NCI-H2029 treated with DMSO at 0.1 percent for 48 hours (cell line): ENCODE results near the gene SSTR3.
"Not testable (repeated sequence)": the region's sequence is repeated elsewhere in the genome, so short reads cannot be mapped to it uniquely, and the experiment has no call there.

Experiments
- DNase-seq: peaks from one replicate; lab custom pipeline; 2025; lab: John Stamatoyannopoulos, UW

Gene SSTR3

DNA sequence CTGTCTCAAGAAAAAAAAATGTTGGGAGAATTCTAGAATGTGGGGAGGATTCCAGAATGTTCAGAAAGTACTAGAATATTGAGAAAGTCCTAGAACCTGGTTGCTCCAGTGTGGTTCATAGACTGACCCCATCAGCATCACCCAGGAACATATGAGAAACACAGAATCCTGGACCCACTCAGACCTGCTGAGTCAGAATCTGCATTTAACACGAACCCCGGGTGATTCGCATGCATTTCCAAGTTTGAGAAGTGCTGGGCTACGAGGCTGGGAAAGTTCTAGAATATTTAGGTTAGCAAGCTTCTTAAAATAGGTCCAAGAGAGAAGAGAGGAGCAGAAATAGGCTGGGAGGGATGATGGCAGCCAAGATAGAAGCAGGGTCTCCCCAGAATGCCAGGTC, 30.6 kb downstream of the SSTR3 start:
- DNase-seq: no peak

GRCh38 chr22:37180531-37181231, 31.6 kb downstream of the SSTR3 start:
- DNase-seq: no peak

DNA sequence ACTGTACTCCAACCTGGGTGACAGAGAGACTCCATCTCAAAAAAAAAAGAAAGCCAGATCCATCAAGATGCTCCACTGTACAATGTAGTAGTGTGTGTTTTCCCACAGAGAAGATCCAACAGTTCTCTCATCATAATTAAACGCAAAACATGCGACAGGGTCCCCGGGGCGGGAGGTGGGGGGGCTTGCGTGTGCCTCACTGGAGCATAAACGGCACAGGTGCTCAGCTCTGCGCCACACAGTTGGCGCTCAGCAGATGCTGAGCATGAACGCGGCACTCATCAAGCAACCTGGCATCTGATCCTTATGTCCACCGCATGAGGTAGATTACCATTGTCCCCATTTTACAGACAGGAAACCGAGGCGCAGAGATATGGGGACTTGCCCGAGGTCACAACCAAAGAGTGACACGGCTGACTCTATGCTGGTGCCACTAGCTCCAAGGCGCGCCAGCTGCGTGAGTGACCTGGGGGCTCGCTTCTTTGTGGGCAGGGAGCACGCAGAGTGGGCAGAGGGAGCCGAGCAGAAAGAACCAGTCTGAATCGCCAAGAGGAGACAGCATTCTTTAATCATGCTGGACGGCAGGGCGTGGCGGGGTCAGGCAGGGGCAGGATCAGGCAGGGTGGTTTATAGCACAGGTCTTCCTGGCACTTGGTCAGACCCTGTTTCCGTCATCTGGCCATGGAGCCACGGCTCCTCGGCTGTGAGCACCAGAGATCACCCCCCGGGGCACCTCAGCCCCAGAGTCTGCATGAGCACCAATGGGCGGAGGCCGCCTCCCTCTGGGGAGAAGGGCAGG, 32.5 kb downstream of the SSTR3 start:
- DNase-seq: no peak

DNA sequence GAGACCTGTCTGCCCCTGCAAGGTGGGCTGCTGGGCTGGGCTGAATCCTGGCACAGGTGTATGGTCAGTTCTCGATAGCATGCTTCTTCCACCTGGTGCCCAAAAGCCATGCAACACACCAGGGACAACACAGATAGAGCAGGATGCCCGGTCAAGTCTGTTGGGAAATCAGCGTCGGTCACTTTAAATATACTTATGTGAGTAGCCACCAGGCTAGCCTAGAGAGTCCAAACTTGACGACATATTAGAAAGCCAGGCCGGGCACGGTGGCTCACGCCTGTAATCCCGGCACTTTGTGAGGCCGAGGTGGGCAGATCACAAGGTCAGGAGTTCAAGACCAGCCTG, 33.2 kb downstream of the SSTR3 start:
- DNase-seq: no peak

DNA sequence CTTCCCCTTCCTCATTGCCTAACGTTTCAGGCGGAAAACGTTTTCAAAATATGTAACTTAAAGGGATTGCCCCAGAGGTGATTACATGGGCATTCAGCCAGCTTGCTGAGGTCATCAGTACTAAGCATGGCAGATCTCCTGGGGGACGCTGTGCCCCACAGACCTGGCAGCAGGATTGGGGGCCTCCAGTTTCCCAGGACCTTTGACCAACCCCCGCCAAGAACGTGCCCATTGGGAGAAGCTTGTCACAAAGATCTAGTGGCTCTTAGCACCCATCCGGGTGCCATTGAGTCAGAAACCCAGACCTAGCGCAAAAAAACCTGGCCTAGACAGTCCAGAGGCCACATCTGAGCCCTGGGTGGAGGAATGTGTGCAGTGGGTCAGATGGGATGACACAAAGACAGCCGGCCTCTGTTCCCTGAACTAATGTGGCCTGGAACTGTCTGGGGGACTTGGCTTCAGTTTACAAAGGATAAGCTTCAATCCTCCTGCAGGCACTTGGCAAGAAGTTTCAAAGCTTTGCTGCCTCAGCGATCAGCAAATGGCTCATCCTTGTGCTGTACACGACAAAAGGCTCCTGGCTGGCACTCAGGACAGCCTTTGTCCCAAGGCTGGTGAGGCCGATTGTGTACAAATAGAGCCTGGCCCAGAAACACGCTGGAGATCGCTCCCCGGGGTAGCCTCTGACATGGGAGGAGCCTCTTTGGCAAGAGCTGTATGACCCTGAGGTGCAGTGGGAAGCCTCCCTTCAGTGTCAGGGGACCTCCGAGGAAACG, 33.7 kb downstream of the SSTR3 start:
- DNase-seq: no peak

- no peak for DNase-seq
These were observed 34.5 kb downstream of the SSTR3 start for GRCh38 chr22:37177755-37178154.

- DNase-seq: no peak
These were observed 35.1 kb downstream of the SSTR3 start for GRCh38 chr22:37177221-37177620.

DNA sequence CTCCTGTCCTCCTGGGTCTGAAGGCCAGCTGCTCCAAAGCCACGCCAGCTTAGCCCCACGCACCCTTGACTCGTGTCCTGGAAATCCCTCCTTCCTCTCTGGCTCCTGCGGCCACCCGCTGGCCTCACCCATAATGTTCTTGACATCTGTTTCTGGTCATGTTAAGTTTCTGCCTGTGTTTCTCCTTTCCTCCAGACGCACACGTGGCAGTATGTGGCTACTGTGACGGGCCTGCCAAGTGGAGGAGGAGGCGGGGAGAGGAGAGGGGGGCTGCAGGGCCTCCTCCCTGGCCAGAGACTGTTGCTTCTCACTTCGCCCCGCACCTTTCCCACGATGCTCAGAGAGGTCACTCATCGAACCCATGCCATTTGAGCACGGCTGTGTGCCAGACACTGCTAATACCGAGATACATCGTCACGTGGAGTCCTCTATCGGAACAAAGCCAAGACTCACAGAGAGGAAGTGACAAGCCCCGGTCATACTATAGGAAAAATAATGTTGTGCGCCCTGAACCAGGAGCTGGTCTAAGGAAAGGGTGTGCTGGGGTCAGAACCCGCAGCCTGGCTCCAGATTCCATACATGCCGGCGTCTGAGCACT, 35.7 kb downstream of the SSTR3 start:
- DNase-seq: peak; percentile 7

DNA sequence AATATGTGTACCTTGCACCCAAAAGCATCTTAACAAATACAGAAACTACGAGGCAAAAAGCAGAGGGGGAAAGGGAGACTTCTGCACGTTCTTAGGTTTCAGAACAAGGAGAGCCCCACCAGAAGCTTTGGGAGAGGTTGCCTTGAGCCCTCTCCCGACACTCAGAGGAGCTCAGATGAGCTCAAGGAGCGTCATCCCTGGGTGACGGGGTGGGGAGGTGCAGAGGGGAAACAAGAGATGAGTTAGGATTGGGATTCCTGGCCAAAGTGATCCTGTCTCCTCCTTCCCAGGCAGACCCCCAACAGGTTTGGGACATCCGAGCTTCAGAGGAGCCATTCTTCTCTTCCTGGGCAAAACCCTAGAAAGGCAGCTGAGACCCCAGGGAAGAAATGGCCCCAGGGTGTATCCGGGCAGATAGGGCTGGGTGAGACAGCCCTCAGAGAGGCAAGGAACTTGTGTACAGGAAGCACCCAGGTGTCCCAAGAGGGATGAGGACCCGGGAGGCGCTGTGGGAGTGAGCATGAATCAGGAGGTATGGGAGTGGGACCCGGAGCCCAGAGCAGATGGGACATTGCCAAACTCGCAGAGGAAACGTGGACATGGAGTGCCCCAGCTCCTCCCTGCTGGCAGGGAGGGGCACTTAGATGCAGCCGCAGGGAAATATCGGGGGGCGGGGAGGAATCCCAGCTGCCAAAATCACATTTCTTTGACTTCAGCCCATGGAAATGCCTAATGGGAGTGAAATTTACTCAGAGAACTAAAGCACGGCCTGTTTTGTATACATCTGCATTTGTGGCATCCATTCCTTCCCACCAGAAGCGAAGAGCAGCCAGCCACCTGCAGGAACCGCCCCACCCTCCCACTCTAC, 36.6 kb downstream of the SSTR3 start:
- no peak for DNase-seq

DNA sequence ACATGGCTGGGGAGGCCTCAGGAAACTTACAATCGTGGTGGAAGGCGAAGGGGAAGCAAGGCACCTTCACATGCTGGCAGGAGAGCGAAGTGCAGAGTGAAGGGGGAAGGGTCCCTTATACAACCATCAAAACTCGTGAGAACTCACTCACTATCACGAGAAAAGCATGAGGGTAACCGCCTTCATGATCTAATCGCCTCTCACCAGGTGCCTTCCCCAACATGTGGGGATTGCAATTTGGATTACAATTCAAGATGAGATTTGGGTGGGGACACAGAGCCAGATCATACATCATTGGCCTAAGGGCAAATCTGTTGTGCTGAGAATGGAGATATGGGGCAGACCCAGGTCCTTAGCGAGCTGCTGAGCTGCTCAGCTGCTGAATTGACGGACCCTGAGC, 37.3 kb downstream of the SSTR3 start:
- DNase-seq: no peak

- DNase-seq: no peak
These were observed 38.6 kb downstream of the SSTR3 start for GRCh38 chr22:37173709-37174108.

DNA sequence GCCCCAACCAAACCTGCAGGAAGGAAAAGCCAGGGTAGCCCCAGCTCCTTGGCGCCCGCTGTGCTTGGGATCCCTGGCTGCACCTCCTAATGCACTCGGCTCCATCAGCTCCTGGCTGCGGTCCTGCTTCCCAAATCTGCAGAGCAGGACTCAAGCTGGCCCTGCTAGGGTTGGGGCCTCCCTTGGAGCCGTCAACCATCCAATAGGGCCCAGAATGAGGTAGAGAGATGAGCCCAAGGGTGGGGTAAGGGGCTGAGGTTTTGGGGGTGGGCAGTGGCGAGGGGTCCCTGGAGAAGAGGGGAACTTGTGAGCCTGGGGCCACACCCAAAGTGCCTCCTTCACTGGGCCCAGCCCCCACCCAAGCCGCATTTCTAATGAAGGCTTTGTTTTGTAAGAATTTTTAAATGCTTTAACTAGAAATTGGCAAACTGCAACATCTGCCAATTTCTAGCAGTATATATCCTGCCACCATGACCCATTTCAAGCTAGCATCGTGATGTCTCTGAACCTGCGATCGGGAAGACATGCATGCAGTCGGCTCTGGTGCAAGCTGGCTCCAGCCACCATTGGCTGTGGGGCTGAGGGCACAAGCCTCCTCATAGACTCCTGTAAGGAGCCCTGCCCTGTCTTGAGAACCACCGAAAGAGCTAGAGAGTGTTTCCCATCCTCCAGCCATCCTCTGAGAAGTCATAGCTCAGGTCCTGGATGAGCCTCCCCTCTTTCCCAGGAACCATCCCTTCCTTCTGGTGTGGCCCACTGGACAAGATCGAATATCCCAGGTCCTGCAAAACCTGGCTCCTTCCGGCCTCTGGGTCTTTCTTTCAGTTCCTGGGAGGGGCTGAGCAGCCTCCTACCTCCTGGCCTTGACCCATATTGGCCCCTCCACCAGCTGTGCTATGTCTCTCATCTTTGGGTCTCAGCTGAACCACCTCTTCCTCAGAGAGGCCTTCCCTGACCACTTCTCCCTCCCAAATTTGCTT, 39.7 kb downstream of the SSTR3 start:
- DNase-seq: no peak

DNA sequence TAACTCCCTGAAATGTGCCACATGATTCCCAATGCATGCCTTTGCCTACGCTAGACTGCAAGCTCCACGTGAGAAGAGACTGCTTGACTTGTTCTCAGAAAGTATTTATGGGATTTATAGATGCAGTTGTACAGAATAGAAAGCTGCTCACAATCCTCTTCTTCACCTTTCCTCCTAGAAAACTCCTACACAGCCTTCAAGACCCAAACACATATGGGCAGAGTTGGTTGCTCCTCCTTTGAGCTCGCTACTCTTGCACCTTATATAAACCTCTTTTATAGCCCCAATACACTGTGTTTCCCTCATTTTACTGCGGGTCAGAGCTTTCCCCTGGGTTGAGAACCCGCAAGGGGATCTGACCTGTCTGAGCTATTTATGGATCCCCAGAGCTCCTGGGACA, 40.6 kb downstream of the SSTR3 start:
- no peak for DNase-seq

DNA sequence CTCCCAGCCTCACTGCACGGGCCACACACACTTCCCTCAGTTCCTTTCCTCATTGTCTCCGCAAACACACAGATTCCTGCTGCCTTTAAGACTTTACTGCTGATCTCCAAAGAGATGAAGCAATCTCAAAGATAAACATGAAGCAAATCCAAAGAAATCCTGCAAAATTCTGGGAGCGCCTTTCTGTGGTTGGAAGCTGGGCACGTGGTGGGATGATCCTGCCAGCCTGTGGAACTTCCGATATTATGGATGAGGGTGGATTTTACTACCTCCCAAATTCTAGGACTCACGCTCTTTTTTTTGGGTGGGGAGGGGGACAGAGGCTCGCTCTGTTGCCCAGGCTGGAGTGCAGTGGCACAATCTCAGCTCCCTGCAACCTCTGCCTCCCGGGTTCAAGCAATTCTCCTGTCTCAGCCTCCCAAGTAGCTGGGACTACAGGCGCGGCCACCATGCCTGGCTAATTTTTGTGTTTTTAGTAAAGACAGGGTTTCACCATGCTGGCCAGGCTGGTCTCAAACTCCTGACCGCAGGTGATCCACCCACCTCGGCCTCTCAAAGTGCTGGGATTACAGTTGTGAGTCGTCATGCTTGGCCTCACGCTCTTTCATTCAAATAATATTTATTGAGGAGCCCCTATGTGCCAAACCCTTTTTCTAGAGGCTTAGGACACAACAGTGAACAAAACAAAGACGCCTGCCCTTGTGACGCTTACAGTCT, 41.4 kb downstream of the SSTR3 start:
- DNase-seq: not testable (repeated sequence)

GRCh38 chr22:37169947-37170688, 42.2 kb downstream of the SSTR3 start:
- DNase-seq: no peak

DNA sequence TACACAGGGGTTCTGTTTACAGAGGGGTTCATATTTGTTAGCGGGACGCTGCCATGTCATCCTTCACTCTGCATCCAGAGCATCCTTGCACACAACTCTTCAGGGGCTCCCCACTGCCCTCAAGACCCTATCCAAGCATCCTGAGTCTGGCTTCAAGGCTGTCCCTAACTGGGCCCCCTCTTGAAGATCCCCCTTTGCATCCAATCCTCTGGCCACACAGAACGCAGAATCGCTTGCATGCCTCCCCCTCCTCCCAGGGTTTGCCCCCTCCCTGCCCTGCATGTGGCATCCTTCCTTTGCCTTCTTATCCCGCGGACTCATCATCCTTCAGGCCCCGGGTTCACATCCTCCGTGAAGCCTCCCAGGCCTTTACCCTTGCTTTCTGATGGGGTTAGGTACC, 42.9 kb downstream of the SSTR3 start:
- no peak for DNase-seq

DNA sequence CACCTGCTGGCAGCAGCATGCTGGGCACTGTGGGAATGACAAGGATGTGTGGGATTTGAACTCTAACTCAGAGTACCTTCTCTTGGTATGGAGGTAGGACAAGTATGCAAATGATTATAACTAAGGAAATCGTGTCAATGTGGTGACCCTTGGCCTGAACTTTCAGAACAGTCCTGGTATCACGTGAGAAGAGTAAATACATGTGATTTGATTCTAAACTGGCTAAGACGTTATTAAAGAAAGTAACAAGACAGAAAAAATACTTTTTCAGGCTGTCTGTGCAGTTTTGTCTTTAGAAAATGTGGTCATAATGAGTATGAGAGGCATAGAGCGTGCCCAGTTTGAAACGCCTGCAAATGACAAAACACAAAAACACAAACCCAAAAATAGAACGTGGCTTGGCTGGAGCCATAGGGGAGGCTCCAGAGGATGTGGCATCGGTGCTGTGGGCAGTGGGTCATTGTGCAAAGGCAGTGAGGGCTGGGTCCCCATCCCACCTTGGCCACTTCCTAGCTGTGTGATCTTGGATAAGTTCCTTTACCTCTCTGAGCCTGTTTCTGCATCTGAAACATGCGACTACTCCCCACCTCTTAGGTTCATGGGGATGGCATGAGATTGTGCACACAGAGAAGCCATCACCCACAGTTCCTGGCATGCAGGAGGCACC, 44.2 kb downstream of the SSTR3 start:
- DNase-seq: no peak

DNA sequence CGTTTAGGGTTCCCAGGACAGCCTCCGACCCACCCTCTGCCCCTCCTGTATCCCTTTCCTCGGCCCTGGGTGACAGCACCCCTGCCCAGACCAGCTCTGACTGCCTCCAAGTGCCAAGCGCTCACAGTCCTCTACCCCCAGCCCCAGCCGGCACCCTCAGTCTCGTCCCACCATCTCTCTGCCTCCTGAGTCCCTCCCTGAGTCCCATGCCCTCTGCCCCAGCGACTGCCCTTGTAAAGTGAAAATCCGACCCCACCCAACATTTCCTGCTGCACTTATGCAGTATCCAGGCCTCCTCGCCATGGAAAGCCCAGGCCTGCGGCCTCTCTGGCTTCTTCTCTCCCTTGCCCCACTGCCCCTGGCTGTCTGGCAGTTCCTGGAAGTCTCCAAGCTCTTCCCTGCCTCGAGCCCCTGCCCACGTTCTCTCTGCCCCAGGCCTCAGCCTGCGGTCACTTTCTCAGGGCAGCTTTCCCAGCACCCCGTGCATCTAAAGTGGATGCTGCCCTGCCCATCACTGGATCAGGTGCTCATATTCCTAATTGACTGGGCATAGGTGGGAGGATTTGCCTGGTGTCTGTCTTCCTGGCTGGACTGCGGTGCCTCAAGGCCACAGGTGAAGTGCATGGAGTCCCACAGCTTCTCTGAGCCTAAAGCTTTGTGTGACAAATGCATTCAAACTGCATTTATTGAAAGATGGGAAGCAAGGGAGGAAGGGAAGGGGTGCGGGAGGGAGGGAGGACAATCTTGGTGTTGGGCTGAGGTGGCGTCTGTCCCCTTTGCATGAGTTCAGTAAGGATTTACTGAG, 44.9 kb downstream of the SSTR3 start:
- DNase-seq: no peak
